ENCODE results near the gene SLC29A3. TPM values are rescaled to one million over a fixed set of nuclear protein-coding genes. Genes with fewer than 3 reads are reported as not detected.

SLC29A3 gene
- total and polyA plus RNA-seq, 7 donors = 2.3 to 6.2 (median 4.6) TPM

GRCh38 chr10:71360735-71361134 lies 41.7 kb downstream of the SLC29A3 start:
- TF ChIP-seq EP300 (IDR thresholded peaks at IDR 0.05) = no peak
- TF ChIP-seq POLR2AphosphoS5 (IDR thresholded peaks at IDR 0.05) = no peak
- no peak for TF ChIP-seq POLR2A (IDR thresholded peaks at IDR 0.05)
- no peak for TF ChIP-seq CTCF (IDR thresholded peaks at IDR 0.05)
- no peaks in the 10 kb centered on the region for H3K9me3 ChIP-seq
- peaks cover 0 to 44% (median 9%) of the 10 kb centered on the region in 4 donors for H3K36me3 ChIP-seq
- DNase-seq = no peak
- H3K27ac ChIP-seq = no peak overlapping the region
- no peaks in the 10 kb centered on the region for H3K4me1 ChIP-seq
- H3K27me3 ChIP-seq = no peaks in the 10 kb centered on the region
- no peak overlapping the region for H3K4me3 ChIP-seq
- WGBS, 2 donors = 86 to 94% methylated on average over 2 of the region's 2 CpGs
- intact Hi-C loops (cut with DNase I) = no loop called here

- Histone ChIP-seq H3K27ac (no peak overlapping the region), H3K4me3 (no peak overlapping the region), H3K4me1 (no peaks in the 10 kb centered on the region), H3K36me3 (peaks cover 0 to 36% (median 8%) of the 10 kb centered on the region in 4 donors), H3K27me3 (no peaks in the 10 kb centered on the region), H3K9me3 (no peaks in the 10 kb centered on the region)
- 95 to 96% methylated on average over 7 of the region's 7 CpGs for WGBS, 2 donors
- TF ChIP-seq EP300 (IDR thresholded peaks at IDR 0.05) = no peak
- TF ChIP-seq POLR2AphosphoS5 (IDR thresholded peaks at IDR 0.05) = no peak
- TF ChIP-seq POLR2A (IDR thresholded peaks at IDR 0.05) = no peak
- TF ChIP-seq CTCF (IDR thresholded peaks at IDR 0.05) = no peak
- no peak for DNase-seq
- intact Hi-C loops (cut with DNase I) = no loop called here
Observed at GRCh38 chr10:71361581-71361980, 42.5 kb downstream of the SLC29A3 start.

- Histone ChIP-seq H3K9me3 (no peaks in the 10 kb centered on the region), H3K4me1 (no peaks in the 10 kb centered on the region), H3K36me3 (peaks cover 0 to 31% (median 5%) of the 10 kb centered on the region in 4 donors), H3K27ac (no peak overlapping the region), H3K27me3 (no peaks in the 10 kb centered on the region), H3K4me3 (no peak overlapping the region)
- no peak for TF ChIP-seq CTCF (IDR thresholded peaks at IDR 0.05)
- TF ChIP-seq POLR2AphosphoS5 (IDR thresholded peaks at IDR 0.05) = no peak
- no peak for TF ChIP-seq POLR2A (IDR thresholded peaks at IDR 0.05)
- no peak for TF ChIP-seq EP300 (IDR thresholded peaks at IDR 0.05)
- no peak for DNase-seq
- intact Hi-C loops (cut with DNase I) = no loop called here
- WGBS, 2 donors = 96% methylated on average over 16 of the region's 16 CpGs
Observed at GRCh38 chr10:71362141-71362540, 43.1 kb downstream of the SLC29A3 start.

- TF ChIP-seq POLR2A (IDR thresholded peaks at IDR 0.05) (no peak), POLR2AphosphoS5 (IDR thresholded peaks at IDR 0.05) (no peak), EP300 (IDR thresholded peaks at IDR 0.05) (no peak), CTCF (IDR thresholded peaks at IDR 0.05) (no peak)
- H3K27me3 ChIP-seq = no peaks in the 10 kb centered on the region
- H3K27ac ChIP-seq = no peak overlapping the region
- intact Hi-C loops (cut with DNase I) = no loop called here
- DNase-seq = no peak
- H3K4me3 ChIP-seq = no peak overlapping the region
- no peaks in the 10 kb centered on the region for H3K9me3 ChIP-seq
- peaks cover 0 to 26% (median 5%) of the 10 kb centered on the region in 4 donors for H3K36me3 ChIP-seq
- no peaks in the 10 kb centered on the region for H3K4me1 ChIP-seq
Observed at GRCh38 chr10:71363936-71364335, 44.9 kb downstream of the SLC29A3 start.

- intact Hi-C loops (cut with DNase I) = no loop called here
- 94 to 95% methylated on average over 6 of the region's 6 CpGs for WGBS, 2 donors
Observed at GRCh38 chr10:71365366-71365765, 46.3 kb downstream of the SLC29A3 start.

More at GRCh38 chr10:71365366-71365765, 46.3 kb downstream of the SLC29A3 start:
- no peaks in the 10 kb centered on the region for H3K27me3 ChIP-seq
- DNase-seq = no peak
- no peaks in the 10 kb centered on the region for H3K4me1 ChIP-seq
- H3K27ac ChIP-seq = no peak overlapping the region
- no peaks in the 10 kb centered on the region for H3K9me3 ChIP-seq
- TF ChIP-seq POLR2AphosphoS5 (IDR thresholded peaks at IDR 0.05) = no peak
- no peak for TF ChIP-seq POLR2A (IDR thresholded peaks at IDR 0.05)
- no peak for TF ChIP-seq EP300 (IDR thresholded peaks at IDR 0.05)
- TF ChIP-seq CTCF (IDR thresholded peaks at IDR 0.05) = no peak
- H3K4me3 ChIP-seq = no peak overlapping the region
- H3K36me3 ChIP-seq = peaks cover 0 to 18% (median 5%) of the 10 kb centered on the region in 4 donors
